NOMO-1 treated with DMSO at 0.1 percent for 48 hours (cell line): ENCODE measurements around the gene SCAMP5.

ENCODE experiments used
- DNase-seq: peaks from one replicate; lab custom pipeline; 2025; ENCODE audit not compliant: unreplicated experiment; lab: John Stamatoyannopoulos, UW

Gene SCAMP5

GRCh38 chr15:74976159-74976558 is 19.2 kb upstream of the SCAMP5 start:
- no peak for DNase-seq

GRCh38 chr15:74977599-74977998 is 17.8 kb upstream of the SCAMP5 start:
- no peak for DNase-seq

GRCh38 chr15:74978077-74978476 is 17.3 kb upstream of the SCAMP5 start:
- DNase-seq = no peak

- no peak for DNase-seq
Observed at GRCh38 chr15:74978503-74978902, 16.9 kb upstream of the SCAMP5 start.

- peak; percentile 24 for DNase-seq
Observed at GRCh38 chr15:74982183-74982582, 13.2 kb upstream of the SCAMP5 start.

- DNase-seq = peak; percentile 68
Observed at GRCh38 chr15:74983725-74984231, 11.6 kb upstream of the SCAMP5 start.

- DNase-seq = peak; percentile 44
Observed at GRCh38 chr15:74988007-74988800, 7.2 kb upstream of the SCAMP5 start.

GRCh38 chr15:74989527-74989926 is 5.8 kb upstream of the SCAMP5 start:
- DNase-seq = no peak

GRCh38 chr15:74992619-74993018 is 2.7 kb upstream of the SCAMP5 start:
- no peak for DNase-seq

GRCh38 chr15:74994236-74994635 is 1.1 kb upstream of the SCAMP5 start:
- DNase-seq = no peak

- DNase-seq = no peak
Observed at GRCh38 chr15:74994685-74995084, 678 bp upstream of the SCAMP5 start.

- DNase-seq = no peak
Observed at GRCh38 chr15:74995779-74996765, 709 bp downstream of the SCAMP5 start.

GRCh38 chr15:74997141-74997540 is 1.8 kb downstream of the SCAMP5 start:
- no peak for DNase-seq

- no peak for DNase-seq
Observed at GRCh38 chr15:74997543-74997942, 2.2 kb downstream of the SCAMP5 start.

- no peak for DNase-seq
Observed at GRCh38 chr15:75001310-75001709, 5.9 kb downstream of the SCAMP5 start.

- DNase-seq = no peak
Observed at GRCh38 chr15:75002398-75002797, 7.0 kb downstream of the SCAMP5 start.

- DNase-seq = no peak
Observed at GRCh38 chr15:75007216-75007615, 11.9 kb downstream of the SCAMP5 start.

- DNase-seq = peak; percentile 70
Observed at GRCh38 chr15:75008221-75008625, 12.9 kb downstream of the SCAMP5 start.

- DNase-seq = peak; percentile 81
Observed at GRCh38 chr15:75008629-75009326, 13.4 kb downstream of the SCAMP5 start.

GRCh38 chr15:75016431-75016830 is 21.1 kb downstream of the SCAMP5 start:
- no peak for DNase-seq

GRCh38 chr15:75019916-75020315 is 24.6 kb downstream of the SCAMP5 start:
- no peak for DNase-seq
